ENCODE results near the gene EEF2K. TPM values are rescaled to one million over a fixed set of nuclear protein-coding genes. Genes with fewer than 3 reads are reported as not detected.

EEF2K gene
- total and polyA plus RNA-seq, 2 of the 13 experiments (the other 11 are each of a cell fraction or from before 2014, with no cell fraction given) = 22.0 to 23.8 TPM

DNA sequence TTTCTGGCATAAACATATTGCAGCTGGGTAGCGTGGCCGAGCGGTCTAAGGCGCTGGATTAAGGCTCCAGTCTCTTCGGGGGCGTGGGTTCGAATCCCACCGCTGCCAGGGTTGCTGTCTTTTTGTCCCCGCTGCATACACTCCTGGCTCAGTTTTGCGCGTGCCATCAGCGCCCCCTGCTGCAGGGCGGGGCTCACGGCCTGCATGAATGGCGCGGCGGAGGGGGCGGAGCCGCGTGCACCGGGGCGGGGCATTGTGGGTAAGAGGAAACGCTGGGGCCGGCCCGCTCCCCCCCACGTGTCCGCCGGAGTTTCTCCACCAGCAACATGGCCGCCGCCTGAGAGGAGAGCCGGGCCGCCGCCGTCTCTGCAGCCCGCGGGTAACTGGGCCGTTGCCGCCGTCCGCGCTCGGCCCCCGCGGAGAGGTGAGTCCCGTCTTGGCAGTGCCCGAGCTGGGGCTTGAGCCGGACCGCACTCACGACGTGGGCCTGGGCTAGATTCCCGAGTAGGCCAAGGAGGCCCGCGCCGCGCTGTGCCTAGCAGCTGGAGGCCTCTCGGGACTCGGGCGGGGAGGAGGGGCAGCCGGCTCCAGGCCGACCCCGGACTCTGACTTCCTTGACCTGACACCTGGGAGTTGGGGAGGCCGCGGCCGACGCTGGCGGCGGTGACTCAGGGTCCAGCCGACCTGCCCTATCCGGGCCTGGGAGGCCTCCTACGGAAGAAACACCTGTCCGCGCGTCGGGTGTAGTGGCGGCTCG lies 91.2 kb downstream of the EEF2K start, which contains the start of gene POLR3E:
POLR3E (plus strand) TSS at position 296 of the 757 bp plus-strand sequence. CDS start 5,560 bp downstream, outside the sequence.
- ChIA-PET CTCF (ENCODE audit: low intra/inter-chr PET ratio, low total read pairs) (interaction anchor here (0.6 to 2.3 kb wide), 5 partner anchors 91 to 296 kb away, joined by 3 to 20 read pairs (median 4); partner anchors contain the start of genes EEF2K and PDZD9), POLR2A (interaction anchor here (1.1 to 4.6 kb wide), 13 partner anchors 9 to 139 kb away, joined by 3 to 68 read pairs (median 5); partner anchors contain the start of genes CDR2 and EEF2K)
- intact Hi-C loops (cut with micrococcal nuclease; ENCODE audit: unreplicated experiment) = loop anchor here (1.0 kb wide), 3 partner anchors 91 to 107 kb away; partner anchors contain the start of gene EEF2K
- DNase-seq (ENCODE audit: low spot score) (peak; percentile 99), FAIRE-seq (peak; percentile 30), ATAC-seq (peak; percentile 85)
- Histone ChIP-seq H3K36me3 (replicated peaks in 1 of 2; ENCODE audit: control insufficient read depth in 1 of 2, insufficient read depth in 2 of 2, low read length in 2 of 2) (peaks cover 11 to 13% of the 10 kb centered on the region in 2 experiments), H4K20me1 (ENCODE audit: insufficient read depth, low read length) (peaks cover 41% of the 10 kb centered on the region), H3K79me2 (ENCODE audit: insufficient read depth, low read length) (peaks cover 49% of the 10 kb centered on the region), H3K4me3 (replicated peaks in 1 of 3; ENCODE audit: insufficient read depth in 1 of 3, low read depth in 2 of 3, low read length in 3 of 3) (peak within 1 kb of the TSS; percentile 83 to 96 (median 94)), H2AFZ (ENCODE audit: low read length) (peak within 1 kb of the TSS; percentile 94), H3K27ac (ENCODE audit: extremely low read length, insufficient read depth, low read length) (peak within 1 kb of the TSS; percentile 92), H3K4me1 (ENCODE audit: insufficient read depth, low read length) (peaks cover 51% of the 10 kb centered on the region), H3K9ac (ENCODE audit: insufficient read depth, low read depth, low read length) (peak within 1 kb of the TSS; percentile 98), H3K4me2 (ENCODE audit: low read depth, low read length) (peak within 1 kb of the TSS; percentile 88), H3K9me3 (ENCODE audit: low read length) (no peaks in the 10 kb centered on the region), H3K27me3 (ENCODE audit: control insufficient read depth in 1 of 2, insufficient read depth in 2 of 2, low read length in 2 of 2) (no peaks in the 10 kb centered on the region; a peak in 1 of 5 replicates)
- in situ Hi-C loops (cut with HindIII; ENCODE audit: extremely low pct_ligation_motif_present, low pct_unique_long_range_greater_than_20kb) = loop anchor here (5.0 kb wide), 1 partner anchor 100 kb away; no protein-coding TSS in a partner anchor
- under 1% methylated on average over 58 of the region's 76 CpGs for WGBS (ENCODE audit: low lambda C conversion rate)
- no TSS peak for BruUV-seq (replicated peaks)
- TF ChIP-seq SNAI1 (CRISPR knock-in tag; IDR thresholded peaks at IDR 0.05; ENCODE audit: borderline replicate concordance) (peak; percentile 97; the same call in 1 of the 2 replicates), ASH2L (IDR thresholded peaks at IDR 0.05; ENCODE audit: insufficient read length, low read depth, low read length) (peak; percentile 93), ZNF44 (CRISPR knock-in tag; IDR thresholded peaks at IDR 0.05) (peak; percentile 19; the same call in 1 of the 2 replicates), ZSCAN22 (CRISPR knock-in tag; IDR thresholded peaks at IDR 0.05) (peak; percentile 88), PAX8 (CRISPR knock-in tag; IDR thresholded peaks at IDR 0.05; ENCODE audit: borderline replicate concordance) (peak; percentile 96), PAF1 (CRISPR knock-in tag; IDR thresholded peaks at IDR 0.05) (no peak), TOE1 (CRISPR knock-in tag; IDR thresholded peaks at IDR 0.05) (peak; percentile 96), ZZZ3 (CRISPR knock-in tag; IDR thresholded peaks at IDR 0.05; ENCODE audit: borderline replicate concordance) (peak; percentile 93; the same call in 1 of the 2 replicates), ZNF563 (CRISPR knock-in tag; IDR thresholded peaks at IDR 0.05) (peak; percentile 100), ETV6 (CRISPR knock-in tag; conservative IDR thresholded peaks at IDR 0.05) (peak; percentile 78), ZBTB7A (CRISPR knock-in tag; IDR thresholded peaks at IDR 0.05) (peak; percentile 83), FOXA1 (IDR thresholded peaks at IDR 0.05) (no peak), FOXA1 (CRISPR knock-in tag; IDR thresholded peaks at IDR 0.05) (peak; percentile 43), RAD51 (IDR thresholded peaks at IDR 0.05; ENCODE audit: borderline replicate concordance) (0 out of 2 replicates have a peak, but pooled peaks have one; percentile 37), SIN3B (IDR thresholded peaks at IDR 0.05; ENCODE audit: low read length) (peak; percentile 75; the same call in 1 of the 2 replicates), ZFX (CRISPR knock-in tag; IDR thresholded peaks at IDR 0.05; ENCODE audit: low read depth) (peak; percentile 100)
- TF ChIP-seq, protein P1, sequence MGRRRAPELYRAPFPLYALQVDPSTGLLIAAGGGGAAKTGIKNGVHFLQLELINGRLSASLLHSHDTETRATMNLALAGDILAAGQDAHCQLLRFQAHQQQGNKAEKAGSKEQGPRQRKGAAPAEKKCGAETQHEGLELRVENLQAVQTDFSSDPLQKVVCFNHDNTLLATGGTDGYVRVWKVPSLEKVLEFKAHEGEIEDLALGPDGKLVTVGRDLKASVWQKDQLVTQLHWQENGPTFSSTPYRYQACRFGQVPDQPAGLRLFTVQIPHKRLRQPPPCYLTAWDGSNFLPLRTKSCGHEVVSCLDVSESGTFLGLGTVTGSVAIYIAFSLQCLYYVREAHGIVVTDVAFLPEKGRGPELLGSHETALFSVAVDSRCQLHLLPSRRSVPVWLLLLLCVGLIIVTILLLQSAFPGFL (CRISPR knock-in tag; IDR thresholded peaks at IDR 0.05) = peak; percentile 72
- TF ChIP-seq, protein P2, sequence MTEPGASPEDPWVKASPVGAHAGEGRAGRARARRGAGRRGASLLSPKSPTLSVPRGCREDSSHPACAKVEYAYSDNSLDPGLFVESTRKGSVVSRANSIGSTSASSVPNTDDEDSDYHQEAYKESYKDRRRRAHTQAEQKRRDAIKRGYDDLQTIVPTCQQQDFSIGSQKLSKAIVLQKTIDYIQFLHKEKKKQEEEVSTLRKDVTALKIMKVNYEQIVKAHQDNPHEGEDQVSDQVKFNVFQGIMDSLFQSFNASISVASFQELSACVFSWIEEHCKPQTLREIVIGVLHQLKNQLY (CRISPR knock-in tag; IDR thresholded peaks at IDR 0.05) = peak; percentile 94; the same call in 1 of the 2 replicates
- TF ChIP-seq, protein P3, sequence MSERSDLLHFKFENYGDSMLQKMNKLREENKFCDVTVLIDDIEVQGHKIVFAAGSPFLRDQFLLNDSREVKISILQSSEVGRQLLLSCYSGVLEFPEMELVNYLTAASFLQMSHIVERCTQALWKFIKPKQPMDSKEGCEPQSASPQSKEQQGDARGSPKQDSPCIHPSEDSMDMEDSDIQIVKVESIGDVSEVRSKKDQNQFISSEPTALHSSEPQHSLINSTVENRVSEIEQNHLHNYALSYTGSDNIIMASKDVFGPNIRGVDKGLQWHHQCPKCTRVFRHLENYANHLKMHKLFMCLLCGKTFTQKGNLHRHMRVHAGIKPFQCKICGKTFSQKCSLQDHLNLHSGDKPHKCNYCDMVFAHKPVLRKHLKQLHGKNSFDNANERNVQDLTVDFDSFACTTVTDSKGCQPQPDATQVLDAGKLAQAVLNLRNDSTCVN (CRISPR knock-in tag; IDR thresholded peaks at IDR 0.05; ENCODE audit: borderline replicate concordance) = peak; percentile 91
- TF ChIP-seq, protein P4, sequence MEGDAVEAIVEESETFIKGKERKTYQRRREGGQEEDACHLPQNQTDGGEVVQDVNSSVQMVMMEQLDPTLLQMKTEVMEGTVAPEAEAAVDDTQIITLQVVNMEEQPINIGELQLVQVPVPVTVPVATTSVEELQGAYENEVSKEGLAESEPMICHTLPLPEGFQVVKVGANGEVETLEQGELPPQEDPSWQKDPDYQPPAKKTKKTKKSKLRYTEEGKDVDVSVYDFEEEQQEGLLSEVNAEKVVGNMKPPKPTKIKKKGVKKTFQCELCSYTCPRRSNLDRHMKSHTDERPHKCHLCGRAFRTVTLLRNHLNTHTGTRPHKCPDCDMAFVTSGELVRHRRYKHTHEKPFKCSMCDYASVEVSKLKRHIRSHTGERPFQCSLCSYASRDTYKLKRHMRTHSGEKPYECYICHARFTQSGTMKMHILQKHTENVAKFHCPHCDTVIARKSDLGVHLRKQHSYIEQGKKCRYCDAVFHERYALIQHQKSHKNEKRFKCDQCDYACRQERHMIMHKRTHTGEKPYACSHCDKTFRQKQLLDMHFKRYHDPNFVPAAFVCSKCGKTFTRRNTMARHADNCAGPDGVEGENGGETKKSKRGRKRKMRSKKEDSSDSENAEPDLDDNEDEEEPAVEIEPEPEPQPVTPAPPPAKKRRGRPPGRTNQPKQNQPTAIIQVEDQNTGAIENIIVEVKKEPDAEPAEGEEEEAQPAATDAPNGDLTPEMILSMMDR (CRISPR knock-in tag; IDR thresholded peaks at IDR 0.05) = peak; percentile 99

Data from HepG2 (cell line).